Measurements from ENCODE around the gene RNU2-1. TPM values are rescaled to one million over a fixed set of nuclear protein-coding genes. Genes with fewer than 3 reads are reported as not detected.
A peak's percentile ranks its signal among the peaks of the same experiment; 100 is the strongest.
"Not testable (repeated sequence)": the region's sequence is repeated elsewhere in the genome, so short reads cannot be mapped to it uniquely, and the experiment has no call there.

The RNU2-1 gene
- total RNA-seq, result not detected

DNA sequence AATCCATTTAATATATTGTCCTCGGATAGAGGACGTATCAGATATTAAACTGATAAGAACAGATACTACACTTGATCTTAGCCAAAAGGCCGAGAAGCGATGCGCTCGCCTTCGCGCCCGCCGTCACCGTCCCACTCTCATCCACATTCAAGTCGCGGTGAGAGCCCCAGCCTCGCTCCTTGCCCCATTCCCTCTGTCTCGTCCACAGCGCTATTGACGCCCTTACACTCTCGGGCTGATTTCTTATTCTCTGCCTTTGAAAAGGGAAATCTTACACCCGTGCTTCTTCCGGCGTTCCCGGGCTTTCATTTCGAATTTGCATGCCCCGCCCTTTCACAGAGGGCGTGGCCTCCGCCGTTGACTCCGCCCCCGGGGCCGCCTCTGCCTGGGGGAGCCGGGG is at the start of gene RNU2-1:
Gene RNU2-1 (minus strand): TSS at position 101 of the 400 bp plus-strand sequence.
- not testable (repeated sequence) for DNase-seq (ENCODE audit: low spot score); H3K36me3 ChIP-seq; H3K4me1 ChIP-seq (ENCODE audit: control insufficient read depth in 1 of 2, low read depth in 2 of 2); ATAC-seq (ENCODE audit: insufficient number of reproducible peaks, low FRiP score, low read depth); H3K27me3 ChIP-seq (replicated peaks; ENCODE audit: insufficient read depth); H3K4me3 ChIP-seq; H3K9me3 ChIP-seq; H3K27ac ChIP-seq

DNA sequence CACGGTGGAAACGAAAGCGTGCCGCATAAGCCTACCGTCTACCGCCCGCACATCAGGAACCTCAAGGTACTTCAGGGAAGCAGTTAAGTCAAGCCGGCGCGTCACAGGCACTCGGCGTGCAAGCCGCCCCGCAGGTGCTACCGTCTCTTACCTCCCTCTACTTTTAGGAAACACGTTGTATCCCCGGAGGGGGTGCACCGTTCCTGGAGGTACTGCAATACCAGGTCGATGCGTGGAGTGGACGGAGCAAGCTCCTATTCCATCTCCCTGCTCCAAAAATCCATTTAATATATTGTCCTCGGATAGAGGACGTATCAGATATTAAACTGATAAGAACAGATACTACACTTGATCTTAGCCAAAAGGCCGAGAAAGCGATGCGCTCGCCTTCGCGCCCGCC is 39.1 kb upstream of the RNU2-1 start:
- not testable (repeated sequence) for H3K4me3 ChIP-seq; DNase-seq (ENCODE audit: low spot score); H3K4me1 ChIP-seq (ENCODE audit: control insufficient read depth in 1 of 2, low read depth in 2 of 2); H3K27ac ChIP-seq; H3K9me3 ChIP-seq; H3K27me3 ChIP-seq (replicated peaks; ENCODE audit: insufficient read depth); ATAC-seq (ENCODE audit: insufficient number of reproducible peaks, low FRiP score, low read depth); H3K36me3 ChIP-seq

DNA sequence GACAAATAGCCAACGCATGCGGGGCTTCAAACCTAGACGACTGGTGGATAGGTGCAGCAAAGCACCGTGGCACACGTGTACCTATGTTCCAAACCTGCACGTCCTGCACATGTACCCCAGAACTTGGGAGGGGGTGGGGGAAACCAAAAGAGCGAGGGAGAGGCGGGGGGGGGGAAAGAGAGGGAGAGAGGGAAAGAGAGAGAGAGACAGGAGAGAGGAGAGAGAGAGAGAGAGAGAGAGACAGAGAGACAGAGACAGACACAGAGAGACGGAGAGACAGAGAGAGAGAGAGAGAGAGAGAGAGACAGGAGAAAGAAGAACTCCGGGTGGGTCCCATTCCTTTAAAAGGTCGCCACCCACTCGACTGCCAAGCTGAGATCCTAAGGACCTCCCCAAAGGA is 38.7 kb upstream of the RNU2-1 start:
- not testable (repeated sequence) for H3K36me3 ChIP-seq, H3K4me3 ChIP-seq

DNA sequence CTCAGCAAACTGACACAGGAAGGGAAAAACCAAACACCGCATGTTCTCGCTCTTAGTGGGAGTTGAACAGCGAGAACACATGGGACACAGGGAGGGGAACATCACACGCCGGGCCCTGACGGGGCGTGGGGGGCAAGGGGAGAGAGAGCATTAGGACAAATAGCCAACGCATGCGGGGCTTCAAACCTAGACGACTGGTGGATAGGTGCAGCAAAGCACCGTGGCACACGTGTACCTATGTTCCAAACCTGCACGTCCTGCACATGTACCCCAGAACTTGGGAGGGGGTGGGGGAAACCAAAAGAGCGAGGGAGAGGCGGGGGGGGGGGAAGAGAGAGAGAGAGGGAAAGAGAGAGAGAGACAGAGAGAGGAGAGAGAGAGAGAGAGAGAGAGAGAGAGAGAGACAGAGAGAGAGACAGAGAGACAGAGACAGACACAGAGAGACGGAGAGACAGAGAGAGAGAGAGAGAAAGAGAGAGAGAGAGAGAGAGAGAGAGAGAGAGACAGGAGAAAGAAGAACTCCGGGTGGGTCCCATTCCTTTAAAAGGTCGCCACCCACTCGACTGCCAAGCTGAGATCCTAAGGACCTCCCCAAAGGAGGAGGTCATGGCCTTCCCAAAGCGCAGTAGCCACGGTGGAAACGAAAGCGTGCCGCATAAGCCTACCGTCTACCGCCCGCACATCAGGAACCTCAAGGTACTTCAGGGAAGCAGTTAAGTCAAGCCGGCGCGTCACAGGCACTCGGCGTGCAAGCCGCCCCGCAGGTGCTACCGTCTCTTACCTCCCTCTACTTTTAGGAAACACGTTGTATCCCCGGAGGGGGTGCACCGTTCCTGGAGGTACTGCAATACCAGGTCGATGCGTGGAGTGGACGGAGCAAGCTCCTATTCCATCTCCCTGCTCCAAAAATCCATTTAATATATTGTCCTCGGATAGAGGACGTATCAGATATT is 37.1 kb upstream of the RNU2-1 start:
- DNase-seq (ENCODE audit: low spot score); H3K4me3 ChIP-seq; H3K27ac ChIP-seq; H3K9me3 ChIP-seq; H3K27me3 ChIP-seq (replicated peaks; ENCODE audit: insufficient read depth); H3K36me3 ChIP-seq; ATAC-seq (ENCODE audit: insufficient number of reproducible peaks, low FRiP score, low read depth); H3K4me1 ChIP-seq (ENCODE audit: control insufficient read depth in 1 of 2, low read depth in 2 of 2): not testable (repeated sequence)

More for the DNA sequence above, 38.7 kb upstream of the RNU2-1 start:
- H3K27ac ChIP-seq; H3K27me3 ChIP-seq (replicated peaks; ENCODE audit: insufficient read depth); H3K4me1 ChIP-seq (ENCODE audit: control insufficient read depth in 1 of 2, low read depth in 2 of 2); ATAC-seq (ENCODE audit: insufficient number of reproducible peaks, low FRiP score, low read depth); H3K9me3 ChIP-seq; DNase-seq (ENCODE audit: low spot score): not testable (repeated sequence)

DNA sequence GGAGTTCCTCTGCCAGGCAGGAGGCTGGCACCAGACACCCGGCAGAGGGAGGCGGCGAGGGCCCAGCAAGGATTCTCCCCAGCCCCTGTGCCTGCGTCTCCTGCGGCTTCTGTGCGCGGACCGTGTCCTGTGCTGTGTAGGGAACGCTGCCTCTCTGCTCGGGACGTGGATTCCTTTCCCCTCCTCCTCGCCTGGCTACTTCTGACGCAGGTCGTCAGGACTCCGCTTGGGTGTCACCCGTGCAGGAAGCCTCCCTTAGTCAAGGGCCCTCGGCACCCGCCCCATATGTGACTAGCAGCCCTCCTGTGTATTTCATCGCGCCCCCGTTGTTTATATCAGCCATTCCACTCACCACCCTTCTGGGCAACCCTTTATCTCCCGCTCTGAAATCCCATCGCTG is 12.7 kb upstream of the RNU2-1 start:
- not testable (repeated sequence) for H3K9me3 ChIP-seq; DNase-seq (ENCODE audit: low spot score); H3K4me1 ChIP-seq (ENCODE audit: control insufficient read depth in 1 of 2, low read depth in 2 of 2); H3K36me3 ChIP-seq; H3K27ac ChIP-seq; ATAC-seq (ENCODE audit: insufficient number of reproducible peaks, low FRiP score, low read depth); H3K27me3 ChIP-seq (replicated peaks; ENCODE audit: insufficient read depth); H3K4me3 ChIP-seq

DNA sequence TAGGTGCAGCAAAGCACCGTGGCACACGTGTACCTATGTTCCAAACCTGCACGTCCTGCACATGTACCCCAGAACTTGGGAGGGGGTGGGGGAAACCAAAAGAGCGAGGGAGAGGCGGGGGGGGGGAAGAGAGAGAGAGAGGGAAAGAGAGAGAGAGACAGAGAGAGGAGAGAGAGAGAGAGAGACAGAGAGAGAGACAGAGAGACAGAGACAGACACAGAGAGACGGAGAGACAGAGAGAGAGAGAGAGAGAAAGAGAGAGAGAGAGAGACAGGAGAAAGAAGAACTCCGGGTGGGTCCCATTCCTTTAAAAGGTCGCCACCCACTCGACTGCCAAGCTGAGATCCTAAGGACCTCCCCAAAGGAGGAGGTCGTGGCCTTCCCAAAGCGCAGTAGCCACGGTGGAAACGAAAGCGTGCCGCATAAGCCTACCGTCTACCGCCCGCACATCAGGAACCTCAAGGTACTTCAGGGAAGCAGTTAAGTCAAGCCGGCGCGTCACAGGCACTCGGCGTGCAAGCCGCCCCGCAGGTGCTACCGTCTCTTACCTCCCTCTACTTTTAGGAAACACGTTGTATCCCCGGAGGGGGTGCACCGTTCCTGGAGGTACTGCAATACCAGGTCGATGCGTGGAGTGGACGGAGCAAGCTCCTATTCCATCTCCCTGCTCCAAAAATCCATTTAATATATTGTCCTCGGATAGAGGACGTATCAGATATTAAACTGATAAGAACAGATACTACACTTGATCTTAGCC is 7.0 kb upstream of the RNU2-1 start:
- not testable (repeated sequence) for DNase-seq (ENCODE audit: low spot score); ATAC-seq (ENCODE audit: insufficient number of reproducible peaks, low FRiP score, low read depth); H3K9me3 ChIP-seq; H3K27ac ChIP-seq; H3K4me3 ChIP-seq; H3K27me3 ChIP-seq (replicated peaks; ENCODE audit: insufficient read depth); H3K4me1 ChIP-seq (ENCODE audit: control insufficient read depth in 1 of 2, low read depth in 2 of 2); H3K36me3 ChIP-seq

DNA sequence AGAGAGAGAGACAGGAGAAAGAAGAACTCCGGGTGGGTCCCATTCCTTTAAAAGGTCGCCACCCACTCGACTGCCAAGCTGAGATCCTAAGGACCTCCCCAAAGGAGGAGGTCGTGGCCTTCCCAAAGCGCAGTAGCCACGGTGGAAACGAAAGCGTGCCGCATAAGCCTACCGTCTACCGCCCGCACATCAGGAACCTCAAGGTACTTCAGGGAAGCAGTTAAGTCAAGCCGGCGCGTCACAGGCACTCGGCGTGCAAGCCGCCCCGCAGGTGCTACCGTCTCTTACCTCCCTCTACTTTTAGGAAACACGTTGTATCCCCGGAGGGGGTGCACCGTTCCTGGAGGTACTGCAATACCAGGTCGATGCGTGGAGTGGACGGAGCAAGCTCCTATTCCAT is 5.8 kb upstream of the RNU2-1 start:
- not testable (repeated sequence) for ATAC-seq (ENCODE audit: insufficient number of reproducible peaks, low FRiP score, low read depth); H3K4me3 ChIP-seq; H3K36me3 ChIP-seq

DNA sequence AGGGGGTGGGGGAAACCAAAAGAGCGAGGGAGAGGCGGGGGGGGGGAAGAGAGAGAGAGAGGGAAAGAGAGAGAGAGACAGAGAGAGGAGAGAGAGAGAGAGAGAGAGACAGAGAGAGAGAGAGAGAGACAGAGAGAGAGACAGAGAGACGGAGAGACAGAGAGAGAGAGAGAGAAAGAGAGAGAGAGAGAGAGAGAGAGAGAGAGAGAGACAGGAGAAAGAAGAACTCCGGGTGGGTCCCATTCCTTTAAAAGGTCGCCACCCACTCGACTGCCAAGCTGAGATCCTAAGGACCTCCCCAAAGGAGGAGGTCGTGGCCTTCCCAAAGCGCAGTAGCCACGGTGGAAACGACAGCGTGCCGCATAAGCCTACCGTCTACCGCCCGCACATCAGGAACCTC is 514 bp downstream of the RNU2-1 start:
- not testable (repeated sequence) for DNase-seq (ENCODE audit: low spot score); H3K9me3 ChIP-seq; H3K36me3 ChIP-seq; ATAC-seq (ENCODE audit: insufficient number of reproducible peaks, low FRiP score, low read depth); H3K27me3 ChIP-seq (replicated peaks; ENCODE audit: insufficient read depth); H3K4me1 ChIP-seq (ENCODE audit: control insufficient read depth in 1 of 2, low read depth in 2 of 2); H3K4me3 ChIP-seq; H3K27ac ChIP-seq

More for the DNA sequence above, 5.8 kb upstream of the RNU2-1 start:
- DNase-seq (ENCODE audit: low spot score); H3K27ac ChIP-seq; H3K27me3 ChIP-seq (replicated peaks; ENCODE audit: insufficient read depth); H3K9me3 ChIP-seq; H3K4me1 ChIP-seq (ENCODE audit: control insufficient read depth in 1 of 2, low read depth in 2 of 2): not testable (repeated sequence)

DNA sequence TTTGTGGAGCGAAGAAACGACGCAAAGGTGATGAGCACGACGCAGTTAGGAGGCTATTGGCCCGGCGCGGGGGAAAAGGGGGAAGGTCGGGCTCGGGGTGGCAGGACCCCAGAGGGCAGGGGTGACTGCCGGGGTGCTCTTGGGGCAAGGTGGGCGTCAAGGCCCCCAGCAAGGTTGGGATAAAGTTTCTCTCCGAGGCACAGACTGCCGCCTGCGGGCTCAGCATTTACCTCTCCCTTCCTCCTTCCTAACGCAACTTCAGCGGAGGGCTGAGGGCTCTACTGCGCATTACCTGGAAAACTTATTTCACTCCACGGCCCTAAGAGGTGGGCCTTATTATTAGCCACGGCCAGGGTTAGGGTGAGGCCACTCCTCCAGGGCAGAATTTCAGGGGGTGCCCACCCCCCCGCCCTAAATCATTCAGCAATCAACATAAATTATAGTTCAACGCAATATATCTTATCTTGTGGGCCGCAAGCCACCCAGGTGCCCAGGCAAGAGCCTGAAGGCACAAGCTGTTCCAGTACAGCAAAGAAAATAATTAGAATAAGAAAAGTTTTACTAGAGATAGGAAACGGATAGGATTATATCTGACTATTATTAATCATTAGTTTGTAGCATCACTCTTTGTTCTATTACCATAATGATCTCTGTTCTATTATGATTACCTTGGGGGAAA is 1.6 kb downstream of the RNU2-1 start:
- not testable (repeated sequence) for H3K27ac ChIP-seq; H3K4me1 ChIP-seq (ENCODE audit: control insufficient read depth in 1 of 2, low read depth in 2 of 2); H3K27me3 ChIP-seq (replicated peaks; ENCODE audit: insufficient read depth); H3K9me3 ChIP-seq; ATAC-seq (ENCODE audit: insufficient number of reproducible peaks, low FRiP score, low read depth); H3K36me3 ChIP-seq
- DNase-seq (ENCODE audit: low spot score), result peak; percentile 24
- peak overlapping the region; percentile 42 for H3K4me3 ChIP-seq

DNA sequence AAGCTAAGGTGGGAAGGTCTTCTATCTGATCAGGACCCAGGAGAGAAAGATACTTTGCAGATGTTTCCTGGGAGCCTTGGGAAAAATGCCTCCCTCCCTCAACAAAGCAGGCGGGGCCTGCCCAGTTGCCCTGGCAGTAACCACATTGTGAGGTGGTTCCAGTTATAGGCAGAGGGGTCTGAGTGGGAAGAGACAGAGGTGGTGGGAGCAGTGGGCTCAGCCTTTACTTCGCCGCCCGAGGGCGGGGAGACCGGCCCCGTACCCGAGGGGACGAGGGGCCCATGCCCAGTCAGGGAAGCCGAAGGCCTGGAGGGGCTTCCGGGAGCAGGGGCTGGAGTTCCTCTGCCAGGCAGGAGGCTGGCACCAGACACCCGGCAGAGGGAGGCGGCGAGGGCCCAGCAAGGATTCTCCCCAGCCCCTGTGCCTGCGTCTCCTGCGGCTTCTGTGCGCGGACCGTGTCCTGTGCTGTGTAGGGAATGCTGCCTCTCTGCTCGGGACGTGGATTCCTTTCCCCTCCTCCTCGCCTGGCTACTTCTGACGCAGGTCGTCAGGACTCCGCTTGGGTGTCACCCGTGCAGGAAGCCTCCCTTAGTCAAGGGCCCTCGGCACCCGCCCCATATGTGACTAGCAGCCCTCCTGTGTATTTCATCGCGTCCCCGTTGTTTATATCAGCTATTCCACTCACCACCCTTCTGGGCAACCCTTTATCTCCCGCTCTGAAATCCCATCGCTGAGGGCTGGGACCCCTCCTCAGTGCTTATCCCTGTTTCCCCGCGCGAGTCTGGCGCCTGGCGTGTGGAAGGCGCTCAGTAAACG is 2.4 kb downstream of the RNU2-1 start:
- not testable (repeated sequence) for DNase-seq (ENCODE audit: low spot score); ATAC-seq (ENCODE audit: insufficient number of reproducible peaks, low FRiP score, low read depth); H3K36me3 ChIP-seq; H3K9me3 ChIP-seq; H3K4me1 ChIP-seq (ENCODE audit: control insufficient read depth in 1 of 2, low read depth in 2 of 2); H3K27me3 ChIP-seq (replicated peaks; ENCODE audit: insufficient read depth)
- Histone ChIP-seq H3K4me3 (peak overlapping the region; percentile 58), H3K27ac (peak overlapping the region in 1 of 2 donors; percentile 49)

DNA sequence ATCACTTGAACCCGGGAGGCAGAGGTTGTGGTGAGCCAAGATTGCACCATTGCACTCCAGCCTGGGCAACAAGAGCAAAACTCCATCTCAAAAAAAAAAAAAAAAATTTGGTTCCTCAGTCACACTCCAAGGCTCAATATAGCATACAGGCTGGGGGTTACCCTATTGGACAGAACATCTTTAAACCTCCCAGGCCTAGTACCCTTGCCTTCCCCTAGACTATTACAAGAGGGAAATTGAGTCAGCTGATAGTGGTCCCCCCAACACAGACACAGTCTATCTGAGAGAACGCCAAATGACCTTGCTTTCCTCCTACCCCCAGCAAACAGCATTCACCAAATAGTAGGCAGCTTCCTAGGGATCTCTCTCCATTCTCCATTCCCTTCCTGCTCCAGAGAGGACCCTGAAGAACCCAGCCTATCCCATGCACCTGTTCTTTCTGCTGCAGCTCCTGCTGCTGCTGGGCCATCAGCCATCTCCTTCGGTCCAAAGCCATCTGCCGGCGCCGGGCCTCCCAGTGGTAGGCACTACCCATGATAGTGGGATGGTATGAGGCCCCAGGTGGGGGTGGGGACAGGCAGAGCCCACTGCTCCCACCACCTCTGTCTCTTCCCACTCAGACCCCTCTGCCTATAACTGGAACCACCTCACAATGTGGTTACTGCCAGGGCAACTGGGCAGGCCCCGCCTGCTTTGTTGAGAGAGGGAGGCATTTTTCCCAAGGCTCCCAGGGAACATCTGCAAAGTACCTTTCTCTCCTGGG is 5.6 kb downstream of the RNU2-1 start, which contains the start of gene CCDC200:
Gene CCDC200 (minus strand): TSS at position 604 of the 763 bp plus-strand sequence. CDS start 69 bp downstream, at position 535.
- not testable (repeated sequence) for H3K4me3 ChIP-seq

More for the DNA sequence above, 5.6 kb downstream of the RNU2-1 start, which contains the start of gene CCDC200:
- H3K27ac ChIP-seq; H3K36me3 ChIP-seq; H3K27me3 ChIP-seq (replicated peaks; ENCODE audit: insufficient read depth); DNase-seq (ENCODE audit: low spot score); H3K9me3 ChIP-seq; H3K4me1 ChIP-seq (ENCODE audit: control insufficient read depth in 1 of 2, low read depth in 2 of 2); ATAC-seq (ENCODE audit: insufficient number of reproducible peaks, low FRiP score, low read depth): not testable (repeated sequence)

Measured in thoracic aorta (tissue), 2 donors.